Right forelimb (tissue), 1 donor: ENCODE results near the gene CEP83.

Experiments
- DNase-seq: peaks from one replicate; pipeline ENCODE4 v3.0.0-alpha.2; 2018

CEP83 gene

DNA sequence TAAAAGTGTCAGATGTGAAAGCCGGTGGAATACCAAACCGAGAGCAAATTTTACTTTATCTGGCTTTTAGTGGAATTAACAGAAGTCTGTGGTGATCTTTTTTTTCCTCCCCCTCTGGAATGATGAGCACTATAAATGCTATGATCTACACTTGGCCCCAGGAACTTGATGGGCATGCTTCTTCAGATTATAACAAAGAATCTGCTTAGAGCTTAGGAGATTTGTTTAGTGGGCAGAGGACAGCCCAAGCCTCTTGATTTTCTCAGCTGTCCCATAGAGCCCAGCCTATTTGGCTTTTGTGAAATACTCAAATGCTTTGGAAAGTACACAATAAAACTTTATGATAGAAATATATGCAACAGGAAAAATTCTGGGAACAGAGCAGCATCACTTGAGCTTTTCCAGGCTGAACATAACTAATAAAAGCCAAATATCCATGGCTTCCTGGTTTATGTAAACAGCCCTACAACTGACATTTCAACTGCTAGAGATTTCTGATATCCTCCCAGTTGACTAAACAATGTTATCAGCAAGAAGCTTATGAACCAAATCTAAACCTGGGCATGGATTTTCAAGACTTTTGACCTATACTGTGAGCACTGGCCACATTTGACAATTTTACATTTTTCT, 161.7 kb downstream of the CEP83 start:
- no peak for DNase-seq

DNA sequence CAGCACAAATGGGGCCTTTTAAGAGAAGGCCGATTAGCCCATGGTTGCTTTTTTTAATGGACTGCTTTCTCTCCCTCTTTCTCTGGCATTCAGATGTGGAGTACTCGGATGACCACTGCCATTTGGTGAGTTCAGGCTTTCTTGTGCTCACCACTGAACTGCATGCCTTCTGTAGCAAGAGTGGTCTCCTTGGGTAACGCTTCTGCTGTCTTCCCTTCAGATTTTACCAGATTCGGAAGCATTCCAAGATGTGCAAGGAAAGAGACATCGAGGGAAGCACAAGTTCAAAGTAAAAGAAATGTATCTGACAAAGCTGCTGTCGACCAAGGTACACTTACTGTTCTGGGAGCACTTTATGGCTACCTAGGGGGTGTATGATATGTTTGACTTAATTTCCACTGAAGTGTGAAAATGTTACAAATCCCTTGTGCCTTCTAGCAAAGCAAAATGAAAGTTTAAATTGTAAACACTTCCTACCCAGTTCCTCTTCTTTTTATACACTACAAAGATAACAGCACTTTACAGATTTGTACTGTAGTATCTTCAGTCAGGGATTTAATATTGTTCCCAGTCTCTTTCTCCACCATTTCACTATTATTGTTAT, 162.5 kb downstream of the CEP83 start:
- DNase-seq, result no peak

DNA sequence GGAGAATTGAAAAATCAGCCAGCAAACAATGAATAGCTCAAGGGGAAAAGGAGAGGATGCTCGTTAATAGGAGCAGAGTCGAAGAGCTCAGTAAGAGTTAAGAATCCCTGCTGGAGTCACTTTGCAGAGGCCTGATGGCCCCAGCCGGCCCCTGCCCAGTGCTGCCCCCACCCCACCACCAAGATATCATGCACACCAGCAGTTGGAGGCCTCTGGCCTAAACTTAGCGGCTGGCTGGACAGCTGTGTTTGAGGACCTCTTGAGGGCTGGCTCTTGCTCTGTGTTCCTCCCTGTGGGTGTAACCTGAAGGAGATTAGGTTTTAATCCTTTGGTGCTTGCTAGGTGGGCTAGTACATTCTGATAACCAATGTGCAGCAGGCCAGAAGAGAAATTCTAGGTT, 169.3 kb downstream of the CEP83 start:
- DNase-seq, result no peak

DNA sequence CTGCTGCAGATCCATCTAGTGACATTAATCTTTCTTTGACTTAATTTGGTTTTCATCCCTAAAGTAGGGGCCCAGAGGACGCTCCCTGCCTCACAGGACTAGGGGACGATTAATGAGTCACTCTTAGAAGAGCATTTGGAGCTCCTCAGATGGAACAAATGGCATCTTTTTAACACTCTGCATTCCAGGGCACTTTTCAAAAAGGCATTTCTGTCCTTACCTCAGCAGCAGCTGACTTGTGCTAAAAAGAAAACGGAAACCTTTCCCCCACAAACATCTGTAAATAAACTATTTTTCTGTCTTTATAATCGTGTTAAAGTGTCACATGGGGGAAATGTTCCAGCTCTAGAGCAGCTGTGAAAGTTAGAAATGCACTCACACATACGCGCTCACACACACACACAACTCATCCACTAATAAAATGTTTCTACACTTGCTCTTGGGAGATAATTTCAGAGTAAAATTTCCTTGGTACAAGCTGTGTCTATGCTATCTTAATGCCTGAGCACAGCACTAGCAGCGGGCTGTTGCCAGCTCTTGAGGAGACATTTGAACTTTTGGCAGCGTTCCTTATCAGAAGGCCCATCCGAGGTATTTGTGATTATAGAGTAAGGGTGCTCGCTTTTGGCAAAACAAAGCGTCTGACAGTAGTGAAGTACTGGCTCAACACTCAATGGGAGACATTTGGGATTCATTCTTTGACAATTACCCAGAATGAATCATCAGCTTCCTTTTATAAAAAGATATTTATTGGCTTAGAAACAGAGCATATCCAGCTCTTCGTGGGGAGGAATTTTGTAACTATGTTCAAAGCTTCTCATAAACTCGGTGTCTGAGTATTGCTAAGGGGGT, 170.0 kb downstream of the CEP83 start:
- peak; percentile 63 for DNase-seq

DNA sequence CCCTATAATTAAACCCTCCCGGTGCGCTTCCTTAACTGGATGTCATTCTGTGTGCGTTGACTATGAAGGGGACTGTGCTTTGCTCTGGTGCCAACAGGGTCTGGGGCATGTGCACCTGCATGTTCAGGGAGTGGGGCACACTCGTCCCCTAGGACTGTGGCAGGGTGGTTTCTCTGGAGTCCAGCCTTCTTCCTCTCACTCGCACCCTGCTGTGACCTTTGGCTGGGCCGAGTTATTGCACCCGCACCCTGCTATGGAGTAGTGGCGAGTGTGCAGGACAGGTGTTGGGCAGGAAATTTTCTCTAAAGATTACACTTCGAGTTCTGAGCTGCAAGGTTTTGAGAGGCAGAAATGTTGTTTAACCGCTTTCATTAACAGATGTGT, 172.4 kb downstream of the CEP83 start:
- DNase-seq, result no peak

DNA sequence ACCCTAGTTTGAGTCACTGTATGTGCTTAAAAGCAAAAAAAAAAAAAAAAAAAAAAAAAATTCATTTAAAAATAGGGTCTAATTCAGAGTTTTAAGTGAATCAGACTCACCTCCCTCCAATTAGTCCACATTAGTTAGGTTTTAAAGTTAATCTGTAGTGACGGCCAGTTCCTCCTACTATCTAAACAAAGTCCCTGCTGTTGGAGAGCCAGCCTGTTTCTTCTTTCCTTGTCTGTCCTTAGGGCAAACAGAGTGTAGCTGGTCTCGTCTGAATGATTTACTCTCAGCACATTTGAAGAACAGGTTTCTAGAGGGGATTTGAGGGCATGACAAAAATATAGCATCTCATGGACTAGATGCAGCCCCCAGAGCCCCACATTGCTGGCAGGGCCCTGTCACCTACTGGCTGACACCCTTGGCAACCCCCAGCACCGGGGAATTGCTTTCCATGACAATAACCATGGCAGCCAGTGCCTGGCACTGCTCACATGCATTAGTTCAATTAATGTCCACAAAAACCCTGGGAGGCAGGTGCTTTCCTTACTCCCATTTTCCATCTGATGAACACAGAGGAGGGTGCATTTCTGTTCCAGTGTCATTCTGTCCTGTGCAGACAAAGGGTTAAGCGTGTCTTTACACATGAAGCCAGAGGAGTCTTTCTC, 173.0 kb downstream of the CEP83 start:
- no peak for DNase-seq

DNA sequence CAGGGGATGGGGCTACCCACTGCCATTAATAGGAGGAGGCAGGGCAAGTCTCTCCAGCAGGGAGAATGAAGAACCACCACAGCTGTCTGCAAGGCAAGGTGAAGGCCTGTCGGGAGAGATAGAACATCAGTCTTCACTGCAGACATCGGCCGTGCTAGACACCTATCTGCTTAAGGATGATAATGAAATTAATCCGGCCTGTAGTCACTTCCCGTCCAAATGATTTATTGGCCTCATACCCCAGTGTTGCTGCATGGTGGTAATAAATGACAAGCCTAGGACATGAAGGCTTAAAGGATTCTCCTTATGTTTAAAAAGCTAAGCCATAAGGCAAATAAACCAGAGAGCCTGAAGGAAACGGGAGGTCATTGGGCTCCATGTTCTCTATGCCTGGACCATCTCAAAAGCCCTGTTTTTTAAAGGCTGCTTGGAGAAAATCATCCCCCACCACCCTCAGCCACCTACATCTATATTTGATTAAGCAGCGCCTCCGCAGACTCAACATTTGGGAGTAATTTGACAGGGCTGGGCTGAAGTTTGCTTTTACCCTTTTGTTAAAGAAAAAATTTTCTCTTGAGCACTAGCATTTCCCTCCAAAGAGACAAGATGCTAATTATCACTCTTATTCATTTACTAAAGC, 173.6 kb downstream of the CEP83 start:
- DNase-seq, result no peak

DNA sequence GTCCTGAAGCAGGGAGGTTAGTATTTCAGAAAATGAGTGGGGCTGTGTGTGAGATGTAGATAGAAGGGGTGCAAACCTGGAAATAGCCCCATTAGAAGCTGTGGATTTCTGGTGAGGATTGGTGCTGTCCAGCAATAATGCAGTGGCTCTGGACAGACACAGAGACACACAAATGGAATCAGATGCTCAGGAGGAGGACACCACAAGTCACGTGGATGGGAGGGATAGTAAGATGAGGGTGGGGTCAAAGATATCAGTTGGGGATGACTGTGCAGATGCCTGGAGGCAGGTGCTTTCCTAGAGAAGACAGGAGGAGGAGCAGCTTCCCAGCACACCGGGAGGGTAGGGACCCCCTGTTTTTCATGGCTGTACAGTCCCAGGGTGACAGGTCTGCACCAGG, 174.8 kb downstream of the CEP83 start:
- DNase-seq, result no peak

DNA sequence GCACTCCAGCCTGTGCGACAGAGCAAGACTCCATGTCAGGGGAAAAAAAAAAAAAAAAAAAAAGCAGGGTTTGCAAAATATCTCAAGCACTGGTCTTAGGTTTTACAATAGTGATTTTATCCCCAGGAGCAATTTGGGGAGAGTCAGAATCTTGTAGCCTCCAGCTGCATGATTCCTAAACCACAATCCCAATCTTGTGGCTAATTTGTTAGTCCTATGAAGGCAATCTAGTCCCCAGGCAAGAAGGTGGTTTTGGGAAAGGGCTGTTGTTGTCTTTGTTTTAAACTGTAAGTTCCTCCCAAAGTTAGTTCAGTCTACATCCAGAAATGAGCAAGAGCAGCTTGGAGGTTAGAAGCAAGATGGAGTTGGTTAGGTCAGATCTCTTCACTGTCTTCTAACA, 175.6 kb downstream of the CEP83 start:
- DNase-seq, result no peak

DNA sequence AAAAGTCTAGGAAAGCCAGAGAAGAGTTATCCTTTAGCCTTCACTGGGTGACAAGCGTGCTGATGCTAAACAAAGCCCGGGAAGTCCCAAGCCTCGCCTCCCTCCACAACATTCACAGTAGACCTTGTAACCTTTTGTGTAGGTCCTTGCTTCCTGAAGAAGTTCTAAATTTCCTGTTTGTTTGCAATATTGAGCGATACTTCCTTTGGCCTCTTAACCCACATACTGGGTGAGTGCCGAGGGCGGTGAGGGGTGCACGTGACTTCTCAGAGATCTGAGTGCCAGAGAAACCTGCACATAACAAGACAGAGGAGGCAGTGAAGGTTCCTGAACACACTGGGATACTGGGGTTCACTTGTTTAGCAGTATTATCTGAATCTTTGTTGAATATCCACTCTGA, 177.0 kb downstream of the CEP83 start:
- DNase-seq, result no peak

DNA sequence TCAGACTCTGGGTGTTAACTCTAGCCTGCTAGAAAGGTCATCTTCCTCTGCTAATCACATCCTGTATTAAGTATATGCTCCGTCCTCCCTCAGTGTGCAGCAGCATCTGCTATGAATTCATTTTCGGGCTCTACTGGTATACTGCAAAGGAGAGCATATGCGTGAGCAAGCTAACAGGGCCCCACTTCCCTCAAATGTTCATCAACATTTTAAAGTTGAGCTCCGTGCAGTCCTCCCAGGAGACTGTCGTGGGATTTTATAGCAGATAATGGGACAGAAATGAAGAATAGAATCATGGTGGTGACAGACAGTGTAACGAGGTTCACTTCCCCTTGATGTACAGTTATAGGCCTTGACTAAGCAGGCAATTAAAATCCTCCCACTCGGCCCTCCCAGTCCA, 179.6 kb downstream of the CEP83 start:
- no peak for DNase-seq

DNA sequence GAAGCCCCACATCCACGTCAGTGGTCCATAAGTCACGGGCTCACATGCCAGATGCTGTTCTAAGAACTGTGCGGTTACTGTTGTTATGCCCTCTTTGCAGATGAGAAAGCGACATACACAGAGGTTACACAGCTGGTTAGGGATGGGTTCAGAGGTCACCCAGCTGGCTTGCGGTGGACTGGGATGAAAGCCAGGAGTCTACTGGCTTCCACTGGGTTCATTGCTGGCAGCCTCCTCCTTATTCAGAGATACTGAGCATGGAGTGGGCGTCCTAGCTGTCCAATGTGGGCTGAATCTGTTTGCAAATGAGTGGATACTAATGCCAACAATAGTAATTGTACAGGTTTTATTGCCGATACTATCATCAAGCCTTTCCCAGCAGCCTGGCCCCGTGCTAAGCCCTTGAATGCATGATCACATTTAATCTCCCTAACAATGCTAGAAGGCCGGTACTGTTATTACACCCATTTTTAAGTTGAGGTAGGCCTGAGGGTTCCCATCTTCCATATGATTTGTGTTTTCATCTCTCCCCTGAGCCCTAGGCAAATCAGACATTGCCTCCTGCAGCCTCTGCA, 182.2 kb downstream of the CEP83 start:
- DNase-seq, result no peak

DNA sequence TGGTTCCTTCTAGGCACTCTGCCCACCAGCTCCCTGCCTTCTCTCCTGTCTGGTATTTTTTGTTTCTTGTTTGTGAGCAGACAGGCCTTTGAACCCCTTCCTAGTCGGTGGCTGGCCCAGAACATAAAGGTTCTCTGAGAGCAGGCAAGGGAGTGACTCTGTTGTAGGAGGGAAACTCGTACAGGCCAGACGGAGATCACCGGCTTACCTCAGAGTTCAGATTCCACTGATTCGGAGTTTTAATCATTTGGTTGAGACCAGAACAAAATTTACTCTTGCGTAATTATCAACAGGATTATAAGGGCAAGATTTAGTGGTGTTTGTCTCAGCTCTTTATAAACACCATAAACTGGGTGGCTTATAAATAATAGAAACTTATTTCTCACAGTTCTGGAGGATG, 182.9 kb downstream of the CEP83 start:
- DNase-seq, result no peak

DNA sequence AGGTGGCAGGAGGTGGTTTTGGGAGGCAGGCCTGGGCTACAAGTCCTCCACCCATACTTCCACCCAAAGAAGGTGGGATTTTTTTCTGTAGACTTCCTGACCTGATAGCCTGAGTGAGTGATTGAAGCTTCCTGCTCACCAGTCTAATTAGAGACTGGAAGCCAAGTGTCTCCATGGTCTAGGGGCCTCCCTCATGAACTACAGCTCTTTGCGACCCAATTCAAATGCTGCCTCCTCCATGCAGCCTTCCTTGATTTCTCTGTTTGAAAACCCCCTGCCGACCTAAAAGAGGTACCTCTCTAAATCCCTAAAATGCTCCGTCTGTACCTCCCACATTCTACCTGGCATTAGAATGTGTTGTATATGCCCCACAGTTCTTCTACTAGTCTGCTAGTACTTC, 186.4 kb downstream of the CEP83 start:
- DNase-seq, result no peak

DNA sequence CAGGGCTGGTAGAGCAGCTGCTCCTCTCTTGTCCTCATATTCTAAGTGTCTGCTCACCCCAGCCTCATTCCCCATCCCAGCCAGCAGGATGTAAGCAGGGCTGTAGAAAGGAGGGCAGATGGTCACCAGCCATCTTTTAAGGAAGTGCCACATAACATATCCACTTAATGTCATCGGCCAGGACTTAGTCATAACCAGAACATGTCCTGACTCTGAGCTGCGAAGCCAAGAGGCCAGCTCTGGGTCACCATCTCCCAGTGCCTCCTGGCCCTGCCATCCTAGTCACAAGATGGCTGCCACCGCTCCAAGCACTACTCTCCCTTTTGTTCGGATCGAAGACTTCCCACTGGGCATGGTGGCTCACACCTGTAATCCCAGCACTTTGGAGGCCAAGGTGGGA, 187.4 kb downstream of the CEP83 start:
- no peak for DNase-seq

DNA sequence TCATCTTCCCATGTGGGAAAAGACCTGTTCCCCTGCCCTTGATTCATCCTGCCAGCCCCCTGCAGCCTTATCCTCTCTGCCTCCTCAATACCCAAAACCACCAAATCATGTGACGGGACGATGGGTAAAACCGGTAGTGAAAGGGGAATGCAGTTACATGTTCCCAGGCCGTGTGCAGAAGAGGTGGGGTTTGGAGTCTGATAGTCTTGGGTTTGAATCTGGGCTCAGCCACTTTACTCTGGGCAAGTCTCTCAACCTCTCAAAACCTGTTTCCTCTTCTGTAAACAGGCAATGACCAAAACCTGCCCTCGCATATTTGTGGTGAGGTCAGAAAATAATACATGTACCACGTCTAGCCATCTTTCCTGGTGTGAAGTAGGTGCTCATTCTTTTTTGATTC, 188.3 kb downstream of the CEP83 start:
- DNase-seq, result no peak

DNA sequence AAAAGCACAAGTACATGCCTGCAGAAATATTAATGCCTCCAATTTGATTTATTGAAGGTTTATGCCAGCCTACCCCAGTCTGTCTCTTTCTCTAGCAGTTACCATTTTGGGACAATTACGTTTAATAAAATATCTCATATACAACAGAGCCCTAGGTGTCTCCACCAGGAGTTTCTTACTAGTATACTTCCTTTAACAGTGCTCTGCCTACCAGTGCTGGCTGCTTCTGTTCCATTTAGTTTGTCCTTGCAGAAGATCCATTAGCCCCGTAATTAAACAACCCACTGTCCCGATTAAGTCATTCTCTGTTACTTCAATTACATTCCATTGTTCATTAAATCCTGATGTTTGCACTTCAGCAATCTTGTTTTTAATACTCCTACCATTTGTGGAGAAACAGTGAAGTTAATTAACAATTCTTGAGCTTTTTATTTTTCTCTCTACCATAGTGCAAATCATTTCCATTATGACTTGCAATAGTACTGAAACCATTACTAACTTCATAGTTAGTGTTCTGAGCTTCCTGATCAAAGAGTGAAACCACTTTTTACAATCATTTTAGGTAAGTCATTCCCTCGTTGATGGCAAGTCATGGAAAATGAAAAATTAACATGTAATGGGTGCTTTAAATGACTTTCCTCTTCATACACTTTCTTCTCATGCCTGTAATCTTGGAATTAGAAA, 190.2 kb downstream of the CEP83 start:
- no peak for DNase-seq

DNA sequence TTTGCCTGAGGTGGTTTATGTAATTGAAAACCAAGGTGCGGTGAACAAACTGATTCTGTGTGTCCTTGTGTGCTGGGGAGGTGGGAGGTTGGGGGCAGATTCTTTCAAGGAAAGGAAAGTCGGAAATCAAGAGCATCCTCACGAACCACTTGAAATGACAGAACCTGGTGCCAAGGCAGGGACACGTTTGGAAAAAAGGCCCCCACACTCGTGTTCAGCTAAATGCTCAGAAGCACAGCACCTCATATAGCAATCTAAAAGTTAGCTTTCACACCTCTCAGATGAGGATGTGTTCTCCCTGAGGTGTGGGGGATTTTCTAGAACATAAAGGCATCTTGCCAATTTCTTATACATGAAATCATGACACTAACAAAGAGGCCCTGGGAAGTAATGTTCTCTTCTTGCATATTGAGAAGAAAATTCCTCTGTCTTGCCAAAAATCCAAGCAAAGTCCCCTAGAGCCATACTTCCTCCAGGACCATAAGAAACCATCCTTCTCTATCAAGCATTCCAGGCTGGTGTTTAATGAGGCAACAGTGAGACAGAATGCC, 191.7 kb downstream of the CEP83 start:
- no peak for DNase-seq

DNA sequence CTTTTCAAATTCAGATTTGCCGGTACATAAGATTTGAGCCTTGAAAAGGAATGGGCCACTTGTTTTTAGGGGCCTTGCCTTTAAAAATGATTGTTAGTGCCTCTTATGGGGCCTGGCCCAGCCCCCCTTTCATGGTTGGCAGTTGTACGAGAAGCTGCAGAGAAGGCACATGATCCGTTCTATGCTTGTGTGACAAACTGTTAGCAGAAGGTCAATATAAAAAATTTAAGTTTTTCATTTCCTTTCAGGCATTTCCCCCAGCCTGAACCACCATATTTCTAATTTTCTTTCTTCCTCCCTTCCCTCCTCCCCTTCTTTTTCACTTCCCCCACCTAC, 192.2 kb downstream of the CEP83 start:
- DNase-seq, result peak; percentile 53

DNA sequence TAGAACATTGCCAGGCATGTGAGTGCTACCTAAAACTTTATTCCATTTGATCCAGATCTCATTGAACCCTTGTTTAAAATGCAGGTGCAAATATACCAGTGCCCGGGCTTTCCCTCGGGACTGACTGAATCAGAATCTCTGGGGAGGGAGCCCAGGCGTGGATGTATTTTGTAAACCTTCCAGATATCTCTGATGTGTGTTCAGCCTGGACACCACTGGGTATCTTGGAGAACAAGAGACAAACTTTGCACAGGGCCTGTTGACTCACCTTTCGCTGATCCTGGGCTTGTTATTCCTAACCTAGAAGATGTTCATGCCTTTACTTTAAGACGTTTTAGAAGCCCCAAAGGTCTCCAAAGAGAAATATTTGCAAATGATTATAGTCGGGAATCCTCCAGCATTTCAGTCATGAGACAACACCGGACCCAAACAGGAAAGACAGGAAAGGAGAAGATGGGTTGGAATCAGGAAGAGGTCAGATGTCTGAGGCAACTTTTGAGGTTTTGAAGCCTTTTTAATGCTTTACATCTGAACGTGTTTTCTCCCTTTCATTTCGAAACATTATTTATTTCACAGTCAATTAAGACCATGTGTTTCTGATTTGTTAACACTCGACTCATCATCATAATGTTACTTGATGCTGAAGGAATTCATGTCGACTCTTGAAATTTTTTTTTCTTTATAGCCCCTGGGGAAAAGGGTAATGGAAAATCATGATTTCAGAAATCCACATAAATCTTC, 192.7 kb downstream of the CEP83 start:
- no peak for DNase-seq
